SK-N-SH (cell line): ENCODE results near the gene IRX2. TPM values are rescaled to one million over a fixed set of nuclear protein-coding genes. Genes with fewer than 3 reads are reported as not detected.

Experiments used
- CTCF ChIA-PET: fragments of 300-600, 350-600 bp; formaldehyde crosslinking; extraction: SDS; loops from one replicate; lab custom pipeline; 2021; lab: Yijun Ruan, JAX
- POLR2A ChIA-PET: fragments of 350-600 bp; sonication (Branson Sonifier 250); formaldehyde crosslinking; extraction: SDS; loops from one replicate; lab custom pipeline; 2020; ENCODE audit warnings: antibody characterized with exemption, inconsistent platforms; lab: Yijun Ruan, JAX
- DNase-seq: peaks from one replicate; pipeline ENCODE4 v3.0.0; 2012
- H2AFZ ChIP-seq: fragments of 200-600 bp; sonication (generic); 2 replicates; pipeline ENCODE4 v1.8.1; 2016; ENCODE audit warnings: antibody characterized with exemption, mild to moderate bottlenecking, low read depth
- H3F3A ChIP-seq: fragments of 200-600 bp; sonication (generic); replicated peaks from 2 replicates; pipeline ENCODE3; 2016; ENCODE audit warnings: antibody characterized with exemption, mild to moderate bottlenecking; ENCODE audit not compliant: insufficient read depth
- H3K27ac ChIP-seq, 2 experiments: fragments of 200-500 bp in 1 of 2; fragments of 200-600 bp in 1 of 2; sonication (Bioruptor generic) in 1 of 2; sonication (generic), shearing (Covaris generic) in 1 of 2; 2 replicates each; pipeline versions ENCODE4 v1.5.1 to v1.6.1; 2014 to 2016; ENCODE audit warnings: low read depth in 2 of 2, inconsistent platforms in 1 of 2, low read length in 1 of 2, mild to moderate bottlenecking in 1 of 2, mixed read lengths in 1 of 2
- H3K27me3 ChIP-seq: fragments of 200-600 bp; sonication (generic), shearing (Covaris generic); 2 replicates; pipeline ENCODE4 v1.6.1; 2016; ENCODE audit warnings: mixed run types; ENCODE audit not compliant: insufficient read depth
- H3K36me3 ChIP-seq, 2 experiments: fragments of 200-500 bp in 1 of 2; fragments of 200-600 bp in 1 of 2; sonication (Bioruptor generic) in 1 of 2; sonication (generic) in 1 of 2; replicated peaks in 1 of 2; 2 replicates each; pipeline versions ENCODE3 to v1.5.1; 2014 to 2016; ENCODE audit warnings: low read length in 1 of 2, mild to moderate bottlenecking in 1 of 2; ENCODE audit not compliant: insufficient read depth in 2 of 2, control insufficient read depth in 1 of 2
- H3K4me1 ChIP-seq, 2 experiments: fragments of 200-500 bp in 1 of 2; fragments of 200-600 bp in 1 of 2; sonication (Bioruptor generic) in 1 of 2; sonication (generic), shearing (Covaris generic) in 1 of 2; 2 replicates each; pipeline versions ENCODE4 v1.5.1 to v1.6.1; 2014 to 2016; ENCODE audit warnings: low read depth in 1 of 2, low read length in 1 of 2, mixed run types in 1 of 2; ENCODE audit not compliant: insufficient read depth in 2 of 2, control insufficient read depth in 1 of 2
- H3K4me2 ChIP-seq: fragments of 200-600 bp; sonication (generic), shearing (Covaris generic); 2 replicates; pipeline ENCODE4 v1.6.1; 2017; ENCODE audit warnings: mixed run types
- H3K4me3 ChIP-seq, 2 experiments: fragments of 200-500 bp in 1 of 2; fragments of 200-600 bp in 1 of 2; sonication (Bioruptor generic) in 1 of 2; sonication (generic), shearing (Covaris generic) in 1 of 2; 2 replicates each; pipeline versions ENCODE4 v1.5.1 to v1.8.1; 2014 to 2016; ENCODE audit warnings: low read depth in 2 of 2, inconsistent platforms in 1 of 2, low read length in 1 of 2, mild to moderate bottlenecking in 1 of 2, mixed read lengths in 1 of 2, moderate library complexity in 1 of 2
- H3K79me2 ChIP-seq: fragments of 200-600 bp; sonication (generic); 2 replicates; pipeline ENCODE4 v1.8.1; 2017; ENCODE audit warnings: mild to moderate bottlenecking; ENCODE audit not compliant: insufficient read depth
- H3K9ac ChIP-seq: fragments of 200-600 bp; sonication (generic); 2 replicates; pipeline ENCODE4 v1.6.1; 2017; ENCODE audit warnings: mixed run types
- H3K9me2 ChIP-seq: fragments of 200-600 bp; sonication (generic); 2 replicates; pipeline ENCODE4 v1.6.1; 2017; ENCODE audit warnings: mixed run types
- H3K9me3 ChIP-seq: fragments of 200-600 bp; sonication (generic); 2 replicates; pipeline ENCODE4 v1.6.1; 2017; ENCODE audit warnings: mixed run types, mild to moderate bottlenecking, moderate library complexity
- H4K20me1 ChIP-seq: fragments of 200-600 bp; sonication (generic); 2 replicates; pipeline ENCODE4 v1.6.1; 2017; ENCODE audit warnings: mild to moderate bottlenecking, mixed run types; ENCODE audit not compliant: insufficient read depth
- CTCF ChIP-seq: fragments of 200-600 bp; sonication (generic); IDR thresholded peaks from 2 replicates; pipeline ENCODE4 v1.6.1; 2017; ENCODE audit warnings: antibody characterized with exemption, mild to moderate bottlenecking, moderate library complexity
- ELF1 ChIP-seq: IDR thresholded peaks from 2 replicates; pipeline ENCODE4 v1.4.0; 2012
- EZH2phosphoT487 ChIP-seq: fragments of 200-600 bp; sonication (generic); IDR thresholded peaks from 2 replicates; pipeline ENCODE4 v1.6.1; 2017; ENCODE audit warnings: low read depth, mixed run types, mild to moderate bottlenecking, antibody characterized with exemption, moderate library complexity, borderline replicate concordance
- FOXJ3 ChIP-seq: sonication (generic); formaldehyde crosslinking; IDR thresholded peaks from 2 replicates; pipeline ENCODE4 v1.5.1; 2020; ENCODE audit warnings: mild to moderate bottlenecking, missing genetic modification reagents
- GABPA ChIP-seq: IDR thresholded peaks from 2 replicates; pipeline ENCODE4 v1.4.0; 2012; ENCODE audit warnings: low read depth, mild to moderate bottlenecking
- MAX ChIP-seq: IDR thresholded peaks from 2 replicates; pipeline ENCODE4 v1.4.0; 2012; ENCODE audit warnings: low read depth
- NRF1 ChIP-seq: IDR thresholded peaks from 2 replicates; pipeline ENCODE4 v1.6.1; 2012; ENCODE audit warnings: low read depth, mild to moderate bottlenecking, low read length
- POLR2AphosphoS5 ChIP-seq: IDR thresholded peaks from 2 replicates; pipeline ENCODE4 v1.6.1; 2012; ENCODE audit warnings: low read depth, low read length
- RCOR1 ChIP-seq: fragments of 150-350 bp; IDR thresholded peaks from 2 replicates; pipeline ENCODE4 v1.6.1; 2017; ENCODE audit warnings: antibody characterized with exemption, low read length
- RXRA ChIP-seq: IDR thresholded peaks from 2 replicates; pipeline ENCODE4 v1.4.0; 2012; ENCODE audit warnings: low read depth, mild to moderate bottlenecking, borderline replicate concordance
- SIN3A ChIP-seq: IDR thresholded peaks from 2 replicates; pipeline ENCODE4 v1.6.1; 2012; ENCODE audit warnings: low read depth, mild to moderate bottlenecking, low read length, moderate library complexity, borderline replicate concordance
- TCF12 ChIP-seq: IDR thresholded peaks from 2 replicates; pipeline ENCODE4 v1.4.0; 2012
- USF1 ChIP-seq: IDR thresholded peaks from 2 replicates; pipeline ENCODE4 v1.4.0; 2012; ENCODE audit warnings: low read depth, borderline replicate concordance
- ZBTB33 ChIP-seq: IDR thresholded peaks from 2 replicates; pipeline ENCODE4 v1.4.0; 2012; ENCODE audit warnings: low read depth, borderline replicate concordance
- WGBS: methylation state at CpG from one replicate; pipeline ENCODE4 v1.1.6; 2017; ENCODE audit warnings: low lambda C conversion rate; 5-methylcytosine and 5-hydroxymethylcytosine counted together
- polyA plus RNA-seq, 3 experiments: library from polyadenylated mRNA; depleted of rRNA; stranded (reverse); fragments of >200 nt; gene quantifications; 2 replicates each; pipeline ENCODE4 v1.2.3, GENCODE V29; 2012

Gene IRX2
- polyA plus RNA-seq, 1 of the 3 experiments (the other 2 are of a cell fraction): not detected

GRCh38 chr5:2738156-2738699 lies 13.2 kb downstream of the IRX2 start:
- TF ChIP-seq GABPA (no peak), SIN3A (no peak), RXRA (no peak)
- Histone ChIP-seq H3K36me3 (no peaks in the 10 kb centered on the region), H3K9me3 (no peaks in the 10 kb centered on the region), H3F3A (no peaks in the 10 kb centered on the region), H3K4me3 (no peak overlapping the region), H2AFZ (no peak overlapping the region), H3K79me2 (no peaks in the 10 kb centered on the region), H3K27me3 (peaks cover 51% of the 10 kb centered on the region), H3K4me2 (no peak overlapping the region), H3K9ac (no peak overlapping the region), H4K20me1 (no peaks in the 10 kb centered on the region), H3K4me1 (no peaks in the 10 kb centered on the region), H3K27ac (no peak overlapping the region), H3K9me2 (no peaks in the 10 kb centered on the region)
- CTCF ChIA-PET: no interaction called here
- no peak for DNase-seq
- 3% methylated on average over 10 of the region's 10 CpGs for WGBS
- POLR2A ChIA-PET: no interaction called here

- Histone ChIP-seq H3K9me2 (no peaks in the 10 kb centered on the region), H3F3A (no peaks in the 10 kb centered on the region), H3K9ac (no peak overlapping the region), H3K4me2 (no peak overlapping the region), H3K4me3 (no peak overlapping the region), H3K9me3 (no peaks in the 10 kb centered on the region), H2AFZ (no peak overlapping the region), H3K27me3 (peaks cover 44% of the 10 kb centered on the region), H3K79me2 (no peaks in the 10 kb centered on the region), H3K27ac (no peak overlapping the region), H3K36me3 (no peaks in the 10 kb centered on the region), H3K4me1 (no peaks in the 10 kb centered on the region)
- ChIA-PET POLR2A (no interaction called here), CTCF (no interaction called here)
- WGBS: 11% methylated on average over 10 of the region's 17 CpGs
- no peak for DNase-seq
- TF ChIP-seq ZBTB33: no peak
- TF ChIP-seq TCF12: no peak
- no peak for TF ChIP-seq MAX
- TF ChIP-seq NRF1: no peak
- no peak for TF ChIP-seq ELF1
- TF ChIP-seq POLR2AphosphoS5: no peak
- no peak for TF ChIP-seq RCOR1
- TF ChIP-seq FOXJ3 (CRISPR knock-in tag): no peak
- no peak for TF ChIP-seq CTCF
- no peak for TF ChIP-seq EZH2phosphoT487
- TF ChIP-seq USF1: no peak
- TF ChIP-seq, all 33 proteins: peak for 0
- no peaks in the 10 kb centered on the region for H4K20me1 ChIP-seq
Observed at GRCh38 chr5:2737273-2738155, 14.0 kb downstream of the IRX2 start.
